PC-3 (cell line): ENCODE results near the gene C12orf60. TPM values are rescaled to one million over a fixed set of nuclear protein-coding genes. Genes with fewer than 3 reads are reported as not detected.
A peak's percentile ranks its signal among the peaks of the same experiment; 100 is the strongest.

Source experiments
- ATAC-seq: fragments of 200-7000 bp; cut with Tn5 transposase; 2 replicates; pipeline ENCODE4 v1.9.1; 2020; ENCODE audit warnings: mild to moderate bottlenecking, moderate library complexity
- BruUV-seq: library from RNA; stranded (reverse); fragments of 400-500 nt; replicated peaks from 2 replicates; lab custom pipeline; 2021; lab: Mats Ljungman, UMichigan
- CTCF ChIA-PET: fragments of 300-600 bp; sonication (Branson Sonifier 250); formaldehyde crosslinking; loops from one replicate; lab custom pipeline; 2022; ENCODE audit warnings: antibody characterized with exemption; lab: Charles Lee
- POLR2A ChIA-PET: fragments of 300-600 bp; sonication (Branson Sonifier 250); formaldehyde crosslinking; loops from one replicate; lab custom pipeline; 2022; ENCODE audit warnings: antibody characterized with exemption; ENCODE audit not compliant: unreplicated experiment; lab: Charles Lee
- DNase-seq: peaks from one replicate; pipeline ENCODE4 v3.0.0-alpha.2; 2015
- H2AFZ ChIP-seq: fragments of 300-600 bp; sonication (generic); 2 replicates; pipeline ENCODE4 v1.6.0; 2016; ENCODE audit warnings: antibody characterized with exemption, low read length
- H3F3A ChIP-seq: fragments of 300-600 bp; sonication (generic); one replicate; pipeline ENCODE4 v1.6.0; 2017; ENCODE audit warnings: antibody characterized with exemption, low read length, control low read depth, mild to moderate bottlenecking; ENCODE audit not compliant: unreplicated experiment
- H3K27ac ChIP-seq: fragments of 300-600 bp; sonication (generic); 2 replicates; pipeline ENCODE4 v1.5.1; 2016; ENCODE audit warnings: mild to moderate bottlenecking, low read length
- H3K27me3 ChIP-seq: fragments of 300-600 bp; sonication (generic); 2 replicates; pipeline ENCODE4 v1.6.1; 2016; ENCODE audit warnings: low read length, mixed read lengths
- H3K36me3 ChIP-seq: fragments of 300-600 bp; sonication (generic); 2 replicates; pipeline ENCODE4 v1.6.1; 2016; ENCODE audit warnings: low read depth, mixed run types, low read length, mixed read lengths
- H3K4me1 ChIP-seq: fragments of 300-600 bp; sonication (generic); 2 replicates; pipeline ENCODE4 v1.5.1; 2016; ENCODE audit warnings: low read length; ENCODE audit not compliant: insufficient read depth
- H3K4me2 ChIP-seq: fragments of 300-600 bp; sonication (generic); 2 replicates; pipeline ENCODE4 v1.6.0; 2016; ENCODE audit warnings: low read length
- H3K4me3 ChIP-seq: fragments of 300-600 bp; sonication (generic); 2 replicates; pipeline ENCODE4 v1.5.1; 2016; ENCODE audit warnings: mild to moderate bottlenecking, low read length, mixed read lengths
- H3K79me2 ChIP-seq: fragments of 300-600 bp; sonication (generic); 2 replicates; pipeline ENCODE4 v1.6.1; 2017; ENCODE audit warnings: low read length, mixed read lengths
- H3K9ac ChIP-seq: fragments of 300-600 bp; sonication (generic); 2 replicates; pipeline ENCODE4 v1.6.0; 2016; ENCODE audit warnings: mild to moderate bottlenecking, low read length
- H3K9me2 ChIP-seq: fragments of 300-600 bp; sonication (generic); replicated peaks from 2 replicates; pipeline ENCODE4 v1.6.1; 2016; ENCODE audit warnings: mixed run types, low read length, mixed read lengths
- H3K9me3 ChIP-seq: fragments of 300-600 bp; sonication (generic); 2 replicates; pipeline ENCODE4 v1.6.1; 2016; ENCODE audit warnings: low read length, mixed read lengths
- H4K20me1 ChIP-seq: fragments of 300-600 bp; sonication (generic); 2 replicates; pipeline ENCODE4 v1.6.1; 2016; ENCODE audit warnings: low read length, mixed read lengths
- CTCF ChIP-seq: fragments of 300-600 bp; sonication (generic); conservative IDR thresholded peaks from 2 replicates; pipeline ENCODE4 v1.5.1; 2017; ENCODE audit warnings: antibody characterized with exemption, low read depth, mild to moderate bottlenecking, low read length
- EZH2 ChIP-seq: fragments of 300-600 bp; sonication (generic); IDR thresholded peaks from one replicate; pipeline ENCODE4 v1.6.1; 2017; ENCODE audit warnings: antibody characterized with exemption, mild to moderate bottlenecking, low read length; ENCODE audit not compliant: unreplicated experiment
- EZH2phosphoT487 ChIP-seq: fragments of 300-600 bp; sonication (generic); IDR thresholded peaks from 2 replicates; pipeline ENCODE4 v1.6.1; 2018; ENCODE audit warnings: mild to moderate bottlenecking, antibody characterized with exemption, low read length, borderline replicate concordance
- intact Hi-C: fragments of 100-400 bp; cut with micrococcal nuclease; formaldehyde crosslinking; loops from 2 replicates; pipeline ENCODE4 v1.9.0; 2023
- total RNA-seq: library from RNA; depleted of rRNA; stranded (reverse); fragments of >200 nt; gene quantifications from 2 replicates; pipeline ENCODE4 v1.2.3, GENCODE V29; 2014

C12orf60 gene
- total RNA-seq, 1 experiment from 2014 or later, result 0.47 TPM

- H3K27ac ChIP-seq, result no peak overlapping the region
- peak overlapping the region; percentile 92 for H3K9ac ChIP-seq
- peaks cover 16% of the 10 kb centered on the region for H4K20me1 ChIP-seq
- no peaks in the 10 kb centered on the region for H3K9me2 ChIP-seq
- POLR2A ChIA-PET, result interaction anchor here (0.7 to 1.2 kb wide), 2 partner anchors 27 to 31 kb away, joined by 7 to 9 read pairs; a partner anchor contains a TSS
- peaks cover 29% of the 10 kb centered on the region for H3K36me3 ChIP-seq
- no peaks in the 10 kb centered on the region for H3K27me3 ChIP-seq
- no peak for ATAC-seq
- intact Hi-C loops, result loop anchor here (10.0 kb wide), 1 partner anchor 77 kb away; no protein-coding TSS in a partner anchor
- H3F3A ChIP-seq, result no peaks in the 10 kb centered on the region
- BruUV-seq, result no TSS peak
- no peak for DNase-seq
- peaks cover 57% of the 10 kb centered on the region for H3K79me2 ChIP-seq
- TF ChIP-seq EZH2phosphoT487 (no peak), CTCF (no peak), EZH2 (no peak)
- peak overlapping the region; percentile 96 for H3K4me3 ChIP-seq
- H3K9me3 ChIP-seq, result no peaks in the 10 kb centered on the region
- peak overlapping the region; percentile 90 for H3K4me2 ChIP-seq
- H3K4me1 ChIP-seq, result peaks cover 10% of the 10 kb centered on the region; the same call in 1 of the 2 replicates
- no peak overlapping the region for H2AFZ ChIP-seq
- CTCF ChIA-PET, result interaction anchor here (0.7 kb wide), 1 partner anchor 196 kb away, joined by 9 read pairs; no protein-coding TSS in a partner anchor
Measured at GRCh38 chr12:14802247-14802646, 1.2 kb upstream of the C12orf60 start.

- CTCF ChIA-PET, result interaction anchor here (0.6 to 1.5 kb wide), 4 partner anchors 32 to 195 kb away, joined by 3 to 20 read pairs (median 6); a partner anchor contains a TSS
- Histone ChIP-seq H3K27me3 (no peaks in the 10 kb centered on the region), H3F3A (no peaks in the 10 kb centered on the region), H3K79me2 (peaks cover 53% of the 10 kb centered on the region), H3K9me3 (no peaks in the 10 kb centered on the region), H3K4me3 (peak overlapping the region; percentile 96), H3K4me2 (peak overlapping the region; percentile 90), H3K9ac (peak overlapping the region; percentile 92), H3K4me1 (peaks cover 10% of the 10 kb centered on the region; the same call in 1 of the 2 replicates), H3K9me2 (no peaks in the 10 kb centered on the region), H3K27ac (peak overlapping the region; percentile 37; the same call in 1 of the 2 replicates), H4K20me1 (peaks cover 16% of the 10 kb centered on the region), H3K36me3 (peaks cover 25% of the 10 kb centered on the region), H2AFZ (peak overlapping the region; percentile 96; the same call in 1 of the 2 replicates)
- POLR2A ChIA-PET, result interaction anchor here (0.7 to 1.2 kb wide), 2 partner anchors 27 to 31 kb away, joined by 7 to 9 read pairs; a partner anchor contains a TSS
- ATAC-seq (no peak), DNase-seq (no peak)
- intact Hi-C loops, result loop anchor here (1.0 to 10.0 kb wide), 3 partner anchors 25 to 78 kb away; a partner anchor contains a TSS
- no TSS peak for BruUV-seq
- TF ChIP-seq EZH2phosphoT487, result no peak
- TF ChIP-seq EZH2, result no peak
- no peak for TF ChIP-seq CTCF
Measured at GRCh38 chr12:14802721-14803010, 804 bp upstream of the C12orf60 start.

GRCh38 chr12:14803830-14804160 is 325 bp downstream of the C12orf60 start:
- intact Hi-C loops, result loop anchor here (1.0 to 10.0 kb wide), 3 partner anchors 26 to 79 kb away; a partner anchor contains a TSS
- H3K9me2 ChIP-seq, result no peaks in the 10 kb centered on the region
- ChIA-PET CTCF (interaction anchor here (1.5 kb wide), 1 partner anchor 33 kb away, joined by 4 read pairs; a partner anchor contains a TSS), POLR2A (interaction anchor here (0.5 to 0.7 kb wide), 5 partner anchors 29 to 1104 kb away, joined by 3 to 4 read pairs (median 3); partner anchors contain the start of gene EPS8)
- H3F3A ChIP-seq, result no peaks in the 10 kb centered on the region
- H3K36me3 ChIP-seq, result peaks cover 16% of the 10 kb centered on the region
- TF ChIP-seq CTCF (no peak), EZH2phosphoT487 (no peak), EZH2 (no peak)
- H4K20me1 ChIP-seq, result peaks cover 16% of the 10 kb centered on the region
- ATAC-seq, result peak; percentile 8
- peak overlapping the region; percentile 96 for H3K4me3 ChIP-seq
- DNase-seq, result no peak
- peaks cover 43% of the 10 kb centered on the region for H3K79me2 ChIP-seq
- H3K4me1 ChIP-seq, result peaks cover 10% of the 10 kb centered on the region; the same call in 1 of the 2 replicates
- H3K27me3 ChIP-seq, result no peaks in the 10 kb centered on the region
- BruUV-seq, result TSS peak; percentile 81
- peak overlapping the region; percentile 91 for H3K4me2 ChIP-seq
- 0 out of 2 replicates have a peak overlapping the region, but pooled peaks have one; percentile 12 for H3K27ac ChIP-seq
- H3K9ac ChIP-seq, result peak overlapping the region; percentile 92
- H2AFZ ChIP-seq, result peak overlapping the region; percentile 96
- no peaks in the 10 kb centered on the region for H3K9me3 ChIP-seq
